ENCODE measurements around the gene LRRC42.

LRRC42 gene

GRCh38 chr1:53956308-53957168 lies 10.4 kb downstream of the LRRC42 start:
- Histone ChIP-seq H3K4me3 (ENCODE audit: low read depth, low read length) (no peak overlapping the region), H3K9me3 (ENCODE audit: control insufficient read depth, insufficient read depth, low read depth, low read length) (no peaks in the 10 kb centered on the region), H3K27ac (ENCODE audit: extremely low read depth, low read depth, low read length) (no peak overlapping the region), H3K36me3 (ENCODE audit: control insufficient read depth in 2 of 2, insufficient read depth in 1 of 2, low read length in 2 of 2) (peaks cover 16 to 80% of the 10 kb centered on the region in 2 experiments), H3K4me1 (ENCODE audit: control insufficient read depth, insufficient read depth, low read length) (no peaks in the 10 kb centered on the region)
- CTCF ChIA-PET, result interaction anchor here (0.6 to 1.5 kb wide), 7 partner anchors 9 to 115 kb away, joined by 3 to 14 read pairs (median 4); partner anchors contain the start of genes IFT25 and LRRC42
- POLR2A ChIA-PET, result interaction anchor here (1.8 kb wide), 1 partner anchor 11 kb away, joined by 14 read pairs; the partner anchor contains the start of genes IFT25 and LRRC42
- TF ChIP-seq KLF7 (tag by site-specific recombination; IDR thresholded peaks at IDR 0.05; ENCODE audit: borderline replicate concordance), result no peak
- TF ChIP-seq SP3 (tag by site-specific recombination; IDR thresholded peaks at IDR 0.05), result no peak
- TF ChIP-seq ZNF48 (tag by site-specific recombination; IDR thresholded peaks at IDR 0.05), result no peak
- no peak for TF ChIP-seq PRDM1 (tag by site-specific recombination; IDR thresholded peaks at IDR 0.05)
- no peak for TF ChIP-seq ZNF18 (tag by site-specific recombination; IDR thresholded peaks at IDR 0.05)
- no peak for TF ChIP-seq ZNF350 (tag by site-specific recombination; IDR thresholded peaks at IDR 0.05)
- TF ChIP-seq PRDM4 (tag by site-specific recombination; IDR thresholded peaks at IDR 0.05), result no peak
- peak; percentile 62 for TF ChIP-seq ZBTB17 (tag by site-specific recombination; IDR thresholded peaks at IDR 0.05)
- no peak for TF ChIP-seq ZNF155 (tag by site-specific recombination; IDR thresholded peaks at IDR 0.05)
- no peak for TF ChIP-seq ZBTB20 (tag by site-specific recombination; IDR thresholded peaks at IDR 0.05)
- TF ChIP-seq EGR2 (tag by site-specific recombination; IDR thresholded peaks at IDR 0.05; ENCODE audit: low read depth), result no peak
- no peak for TF ChIP-seq GFI1B (tag by site-specific recombination; IDR thresholded peaks at IDR 0.05)
- TF ChIP-seq ZNF121 (tag by site-specific recombination; IDR thresholded peaks at IDR 0.05), result no peak
- TF ChIP-seq PRDM6 (tag by site-specific recombination; IDR thresholded peaks at IDR 0.05), result peak; percentile 78
- TF ChIP-seq TCF7L2 (IDR thresholded peaks at IDR 0.05; ENCODE audit: borderline replicate concordance, low read depth, low read length), result no peak
- TF ChIP-seq ZNF610 (tag by site-specific recombination; IDR thresholded peaks at IDR 0.05; ENCODE audit: borderline replicate concordance), result no peak
- TF ChIP-seq ZNF747 (tag by site-specific recombination; IDR thresholded peaks at IDR 0.05), result no peak
- no peak for TF ChIP-seq KLF1 (tag by site-specific recombination; IDR thresholded peaks at IDR 0.05)
- TF ChIP-seq SCRT2 (tag by site-specific recombination; IDR thresholded peaks at IDR 0.05), result no peak
- peak; percentile 53; the same call in 1 of the 2 replicates for TF ChIP-seq ZNF664 (tag by site-specific recombination; IDR thresholded peaks at IDR 0.05)
- TF ChIP-seq ZFP41 (tag by site-specific recombination; IDR thresholded peaks at IDR 0.05; ENCODE audit: borderline replicate concordance), result no peak
- no peak for TF ChIP-seq ZSCAN16 (tag by site-specific recombination; IDR thresholded peaks at IDR 0.05)
- no peak for TF ChIP-seq ZNF146 (tag by site-specific recombination; IDR thresholded peaks at IDR 0.05)
